ENCODE measurements around the gene MYLK4.

GRCh38 chr6:2719093-2719455 lies 31.6 kb downstream of the MYLK4 start:
- TF ChIP-seq TAF1 (IDR thresholded peaks at IDR 0.05; ENCODE audit: borderline replicate concordance, insufficient read depth, low read length) (no peak), POLR2AphosphoS5 (IDR thresholded peaks at IDR 0.05; ENCODE audit: low read depth, low read length) (no peak), SIN3A (IDR thresholded peaks at IDR 0.05; ENCODE audit: borderline replicate concordance, insufficient read depth, low read length) (no peak)
- TF ChIP-seq, protein P1, sequence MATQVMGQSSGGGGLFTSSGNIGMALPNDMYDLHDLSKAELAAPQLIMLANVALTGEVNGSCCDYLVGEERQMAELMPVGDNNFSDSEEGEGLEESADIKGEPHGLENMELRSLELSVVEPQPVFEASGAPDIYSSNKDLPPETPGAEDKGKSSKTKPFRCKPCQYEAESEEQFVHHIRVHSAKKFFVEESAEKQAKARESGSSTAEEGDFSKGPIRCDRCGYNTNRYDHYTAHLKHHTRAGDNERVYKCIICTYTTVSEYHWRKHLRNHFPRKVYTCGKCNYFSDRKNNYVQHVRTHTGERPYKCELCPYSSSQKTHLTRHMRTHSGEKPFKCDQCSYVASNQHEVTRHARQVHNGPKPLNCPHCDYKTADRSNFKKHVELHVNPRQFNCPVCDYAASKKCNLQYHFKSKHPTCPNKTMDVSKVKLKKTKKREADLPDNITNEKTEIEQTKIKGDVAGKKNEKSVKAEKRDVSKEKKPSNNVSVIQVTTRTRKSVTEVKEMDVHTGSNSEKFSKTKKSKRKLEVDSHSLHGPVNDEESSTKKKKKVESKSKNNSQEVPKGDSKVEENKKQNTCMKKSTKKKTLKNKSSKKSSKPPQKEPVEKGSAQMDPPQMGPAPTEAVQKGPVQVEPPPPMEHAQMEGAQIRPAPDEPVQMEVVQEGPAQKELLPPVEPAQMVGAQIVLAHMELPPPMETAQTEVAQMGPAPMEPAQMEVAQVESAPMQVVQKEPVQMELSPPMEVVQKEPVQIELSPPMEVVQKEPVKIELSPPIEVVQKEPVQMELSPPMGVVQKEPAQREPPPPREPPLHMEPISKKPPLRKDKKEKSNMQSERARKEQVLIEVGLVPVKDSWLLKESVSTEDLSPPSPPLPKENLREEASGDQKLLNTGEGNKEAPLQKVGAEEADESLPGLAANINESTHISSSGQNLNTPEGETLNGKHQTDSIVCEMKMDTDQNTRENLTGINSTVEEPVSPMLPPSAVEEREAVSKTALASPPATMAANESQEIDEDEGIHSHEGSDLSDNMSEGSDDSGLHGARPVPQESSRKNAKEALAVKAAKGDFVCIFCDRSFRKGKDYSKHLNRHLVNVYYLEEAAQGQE (IDR thresholded peaks at IDR 0.05; ENCODE audit: insufficient read depth in 1 of 2, low read depth in 2 of 2, low read length in 2 of 2), result no peak

Data from PFSK-1 (cell line).